HG02870 (cell line): ENCODE data around the gene SUSD3.

Experiments
- ATAC-seq: cut with Tn5 transposase; IDR thresholded peaks from one replicate; pipeline ENCODE4 v1.9.1; 2021; ENCODE audit warnings: mild to moderate bottlenecking, moderate library complexity; ENCODE audit not compliant: unreplicated experiment

Gene SUSD3

GRCh38 chr9:93072383-93072795, 13.9 kb downstream of the SUSD3 start:
- ATAC-seq = no peak

GRCh38 chr9:93076101-93076791, 17.7 kb downstream of the SUSD3 start:
- no peak for ATAC-seq

GRCh38 chr9:93076792-93077128, 18.3 kb downstream of the SUSD3 start:
- no peak for ATAC-seq

- no peak for ATAC-seq
Measured at GRCh38 chr9:93077367-93077766, 18.9 kb downstream of the SUSD3 start.

- ATAC-seq = no peak
Measured at GRCh38 chr9:93077811-93078210, 19.3 kb downstream of the SUSD3 start.

GRCh38 chr9:93079371-93079770, 20.9 kb downstream of the SUSD3 start:
- ATAC-seq = no peak

- ATAC-seq = no peak
Measured at GRCh38 chr9:93080406-93080805, 21.9 kb downstream of the SUSD3 start.

GRCh38 chr9:93081081-93081529, 22.6 kb downstream of the SUSD3 start:
- ATAC-seq = no peak

- no peak for ATAC-seq
Measured at GRCh38 chr9:93081931-93082330, 23.4 kb downstream of the SUSD3 start.

- ATAC-seq = no peak
Measured at GRCh38 chr9:93082841-93083411, 24.4 kb downstream of the SUSD3 start.

GRCh38 chr9:93083592-93084470, 25.3 kb downstream of the SUSD3 start:
- ATAC-seq = no peak

- no peak for ATAC-seq
Measured at GRCh38 chr9:93084471-93084881, 26.0 kb downstream of the SUSD3 start.

GRCh38 chr9:93085676-93086075, 27.2 kb downstream of the SUSD3 start:
- no peak for ATAC-seq

GRCh38 chr9:93086447-93087224, 28.1 kb downstream of the SUSD3 start:
- no peak for ATAC-seq

GRCh38 chr9:93087971-93088655, 29.6 kb downstream of the SUSD3 start:
- ATAC-seq = no peak

GRCh38 chr9:93088656-93089015, 30.1 kb downstream of the SUSD3 start:
- no peak for ATAC-seq

GRCh38 chr9:93089024-93089423, 30.5 kb downstream of the SUSD3 start:
- ATAC-seq = no peak

GRCh38 chr9:93089481-93089991, 31.0 kb downstream of the SUSD3 start:
- no peak for ATAC-seq

- ATAC-seq = no peak
Measured at GRCh38 chr9:93090091-93090655, 31.7 kb downstream of the SUSD3 start.

- no peak for ATAC-seq
Measured at GRCh38 chr9:93091056-93091452, 32.6 kb downstream of the SUSD3 start.
